SK-N-SH treated with all-trans-retinoic acid at 6 μM for 48 hours (cell line): ENCODE results near the gene IL12B.

ENCODE experiments used
- ATAC-seq: fragments of 200-7000 bp; cut with Tn5 transposase; 3 replicates; pipeline ENCODE4 v1.9.1; 2020; ENCODE audit warnings: mild to moderate bottlenecking, moderate library complexity
- ARNTL ChIP-seq: fragments of 450-650 bp; formaldehyde crosslinking; IDR thresholded peaks from 2 replicates; pipeline ENCODE4 v1.5.0; 2020; ENCODE audit warnings: low read depth, mild to moderate bottlenecking, moderate library complexity, borderline replicate concordance
- BACH2 ChIP-seq: fragments of 250-450 bp; sonication (Bioruptor Pico); IDR thresholded peaks from 2 replicates; pipeline ENCODE4 v1.9.0; 2021; ENCODE audit warnings: mild to moderate bottlenecking, borderline replicate concordance
- CREB5 ChIP-seq: fragments of 250-450 bp; sonication (Bioruptor Pico); IDR thresholded peaks from 2 replicates; pipeline ENCODE4 v1.5.1; 2020; ENCODE audit warnings: low read depth, mild to moderate bottlenecking, moderate library complexity
- CSDC2 ChIP-seq: fragments of 250-450 bp; sonication (Bioruptor Pico); IDR thresholded peaks from 2 replicates; pipeline ENCODE4 v1.5.0; 2020; ENCODE audit warnings: mild to moderate bottlenecking, moderate library complexity
- CSRNP3 ChIP-seq: fragments of 250-450 bp; sonication (Bioruptor Pico); IDR thresholded peaks from 2 replicates; pipeline ENCODE4 v1.5.1; 2021; ENCODE audit warnings: mild to moderate bottlenecking, moderate library complexity
- ESRRG ChIP-seq: fragments of 250-450 bp; sonication (Bioruptor Pico); IDR thresholded peaks from 2 replicates; pipeline ENCODE4 v1.6.1; 2021; ENCODE audit warnings: mild to moderate bottlenecking
- GLIS3 ChIP-seq: fragments of 250-450 bp; sonication (Bioruptor Pico); IDR thresholded peaks from 2 replicates; pipeline ENCODE4 v1.5.0; 2020; ENCODE audit warnings: mild to moderate bottlenecking, moderate library complexity
- OSR1 ChIP-seq: fragments of 250-450 bp; sonication (Bioruptor Pico); IDR thresholded peaks from 2 replicates; pipeline ENCODE4 v1.8.0; 2022; ENCODE audit warnings: moderate library complexity, mild to moderate bottlenecking, inconsistent platforms
- POU6F1 ChIP-seq: fragments of 250-450 bp; sonication (Bioruptor Pico); IDR thresholded peaks from 2 replicates; pipeline ENCODE4 v1.8.0; 2021; ENCODE audit warnings: low read depth, mild to moderate bottlenecking, moderate library complexity, borderline replicate concordance
- PPARA ChIP-seq: fragments of 250-450 bp; sonication (Bioruptor Pico); IDR thresholded peaks from 2 replicates; pipeline ENCODE4 v1.5.0; 2020; ENCODE audit warnings: mild to moderate bottlenecking, borderline replicate concordance
- SNAI2 ChIP-seq: fragments of 250-450 bp; sonication (Bioruptor Pico); IDR thresholded peaks from 2 replicates; pipeline ENCODE4 v1.5.0; 2020; ENCODE audit warnings: mild to moderate bottlenecking, moderate library complexity
- TCF4 ChIP-seq: fragments of 250-450 bp; sonication (Bioruptor Pico); IDR thresholded peaks from 2 replicates; pipeline ENCODE4 v1.8.0; 2021; ENCODE audit warnings: mild to moderate bottlenecking, moderate library complexity, borderline replicate concordance
- TSHZ2 ChIP-seq: fragments of 250-450 bp; sonication (Bioruptor Pico); IDR thresholded peaks from 2 replicates; pipeline ENCODE4 v1.5.0; 2020; ENCODE audit warnings: mild to moderate bottlenecking, moderate library complexity
- ZC3H10 ChIP-seq: fragments of 250-450 bp; sonication (Bioruptor Pico); IDR thresholded peaks from 2 replicates; pipeline ENCODE4 v1.5.1; 2021; ENCODE audit warnings: mild to moderate bottlenecking, moderate library complexity
- ZFP3 ChIP-seq: fragments of 250-450 bp; sonication (Bioruptor Pico); IDR thresholded peaks from 2 replicates; pipeline ENCODE4 v1.5.0; 2020; ENCODE audit warnings: mild to moderate bottlenecking, moderate library complexity
- ZFP30 ChIP-seq: fragments of 450-650 bp; formaldehyde crosslinking; IDR thresholded peaks from 2 replicates; pipeline ENCODE4 v1.5.0; 2022; ENCODE audit warnings: mild to moderate bottlenecking, moderate library complexity
- ZNF565 ChIP-seq: fragments of 450-650 bp; formaldehyde crosslinking; conservative IDR thresholded peaks from 2 replicates; pipeline ENCODE4 v1.5.0; 2020; ENCODE audit warnings: low read depth, mild to moderate bottlenecking, moderate library complexity
- ZNF70 ChIP-seq: fragments of 450-650 bp; formaldehyde crosslinking; IDR thresholded peaks from 2 replicates; pipeline ENCODE4 v1.5.0; 2020; ENCODE audit warnings: mild to moderate bottlenecking, moderate library complexity
- ZNF8 ChIP-seq: fragments of 450-650 bp; formaldehyde crosslinking; IDR thresholded peaks from 2 replicates; pipeline ENCODE4 v1.5.0; 2020; ENCODE audit warnings: mild to moderate bottlenecking, moderate library complexity

The IL12B gene

GRCh38 chr5:159316519-159317383 is 13.5 kb downstream of the IL12B start:
- no peak for TF ChIP-seq ZNF8 (CRISPR knock-in tag)
- TF ChIP-seq ZC3H10 (CRISPR knock-in tag), result no peak
- no peak for TF ChIP-seq OSR1
- no peak for TF ChIP-seq CREB5 (CRISPR knock-in tag)
- ATAC-seq, result peak; percentile 96

GRCh38 chr5:159313197-159313596 is 17.1 kb downstream of the IL12B start:
- no peak for ATAC-seq
- TF ChIP-seq GLIS3 (CRISPR knock-in tag) (no peak), ZNF565 (no peak), ESRRG (no peak), ZNF8 (CRISPR knock-in tag) (no peak), TSHZ2 (no peak), ZFP30 (CRISPR knock-in tag) (no peak), ZC3H10 (CRISPR knock-in tag) (no peak), POU6F1 (CRISPR knock-in tag) (no peak), TCF4 (CRISPR knock-in tag) (no peak), ZNF70 (CRISPR knock-in tag) (no peak), PPARA (CRISPR knock-in tag) (no peak)
- TF ChIP-seq, all 23 proteins: peak for 0

GRCh38 chr5:159311063-159311462 is 19.2 kb downstream of the IL12B start:
- TF ChIP-seq ESRRG (no peak), SNAI2 (no peak), TCF4 (CRISPR knock-in tag) (no peak), CSRNP3 (CRISPR knock-in tag) (no peak), ZFP3 (CRISPR knock-in tag) (no peak), BACH2 (no peak), CSDC2 (CRISPR knock-in tag) (no peak), GLIS3 (CRISPR knock-in tag) (no peak), OSR1 (no peak), ARNTL (CRISPR knock-in tag) (no peak), PPARA (CRISPR knock-in tag) (no peak), TSHZ2 (no peak)
- TF ChIP-seq, all 23 proteins: peak for 0
- ATAC-seq, result no peak
